DOHH2 (cell line): ENCODE measurements around the gene PDE11A.

ENCODE experiments used
- H3F3A ChIP-seq: fragments of 200-600 bp; sonication (generic), shearing (Covaris generic); 2 replicates; pipeline ENCODE4 v1.6.0; 2016; ENCODE audit warnings: antibody characterized with exemption, mild to moderate bottlenecking; ENCODE audit not compliant: control insufficient read depth, insufficient read depth
- H3K27ac ChIP-seq: fragments of 200-600 bp; sonication (generic); 2 replicates; pipeline ENCODE4 v1.5.1; 2014; ENCODE audit warnings: low read depth, mild to moderate bottlenecking, low read length, moderate library complexity
- H3K27me3 ChIP-seq: fragments of 200-600 bp; sonication (generic); 2 replicates; pipeline ENCODE4 v1.6.1; 2014; ENCODE audit warnings: mild to moderate bottlenecking, low read length, mixed read lengths; ENCODE audit not compliant: control insufficient read depth
- H3K36me3 ChIP-seq: fragments of 200-600 bp; sonication (generic); 2 replicates; pipeline ENCODE4 v1.6.1; 2014; ENCODE audit warnings: mild to moderate bottlenecking, low read length, moderate library complexity, mixed read lengths; ENCODE audit not compliant: control insufficient read depth
- H3K4me1 ChIP-seq: fragments of 200-600 bp; sonication (generic); 2 replicates; pipeline ENCODE4 v1.6.1; 2014; ENCODE audit warnings: mild to moderate bottlenecking, low read length, mixed read lengths; ENCODE audit not compliant: control insufficient read depth
- H3K4me2 ChIP-seq: fragments of 200-600 bp; sonication (generic); 2 replicates; pipeline ENCODE4 v1.6.0; 2014; ENCODE audit warnings: mild to moderate bottlenecking, low read length, moderate library complexity
- H3K4me3 ChIP-seq: fragments of 200-600 bp; sonication (generic); 2 replicates; pipeline ENCODE4 v1.5.1; 2014; ENCODE audit warnings: mild to moderate bottlenecking, low read length, mixed read lengths
- H3K79me2 ChIP-seq: fragments of 200-600 bp; sonication (generic); 2 replicates; pipeline ENCODE4 v1.6.1; 2014; ENCODE audit warnings: mild to moderate bottlenecking, low read length, mixed read lengths; ENCODE audit not compliant: control insufficient read depth
- H3K9me2 ChIP-seq: fragments of 200-600 bp; sonication (generic); replicated peaks from 2 replicates; pipeline ENCODE4 v1.6.1; 2014; ENCODE audit warnings: mild to moderate bottlenecking, low read length, mixed read lengths; ENCODE audit not compliant: control insufficient read depth
- H3K9me3 ChIP-seq: fragments of 200-600 bp; sonication (generic); 2 replicates; pipeline ENCODE4 v1.6.1; 2014; ENCODE audit warnings: antibody characterized with exemption, low read length, mixed read lengths; ENCODE audit not compliant: control insufficient read depth, insufficient read depth
- H4K20me1 ChIP-seq: fragments of 200-600 bp; sonication (generic); 2 replicates; pipeline ENCODE4 v1.6.0; 2014; ENCODE audit warnings: low read depth, mild to moderate bottlenecking, antibody characterized with exemption, low read length, moderate library complexity; ENCODE audit not compliant: control insufficient read depth, insufficient read depth
- CTCF ChIP-seq: fragments of 200-600 bp; sonication (generic); IDR thresholded peaks from one replicate; pipeline ENCODE4 v1.5.1; 2014; ENCODE audit warnings: antibody characterized with exemption, mild to moderate bottlenecking, low read depth, low read length; ENCODE audit not compliant: poor library complexity, severe bottlenecking
- EZH2phosphoT487 ChIP-seq: fragments of 200-600 bp; sonication (generic); IDR thresholded peaks from 2 replicates; pipeline ENCODE4 v1.6.1; 2017; ENCODE audit warnings: borderline replicate concordance, mild to moderate bottlenecking, antibody characterized with exemption, low read length, moderate library complexity, mixed read lengths

Gene PDE11A

GRCh38 chr2:177714704-177715103, 357.9 kb downstream of the PDE11A start:
- TF ChIP-seq CTCF (no peak), EZH2phosphoT487 (no peak)
- no peaks in the 10 kb centered on the region for H3F3A ChIP-seq
- no peak overlapping the region for H3K4me2 ChIP-seq
- H4K20me1 ChIP-seq, result no peaks in the 10 kb centered on the region
- no peak overlapping the region for H3K4me3 ChIP-seq
- peaks cover 2% of the 10 kb centered on the region; the same call in 1 of the 2 replicates for H3K27me3 ChIP-seq
- H3K79me2 ChIP-seq, result no peaks in the 10 kb centered on the region
- no peaks in the 10 kb centered on the region for H3K9me3 ChIP-seq
- H3K36me3 ChIP-seq, result no peaks in the 10 kb centered on the region
- no peaks in the 10 kb centered on the region for H3K9me2 ChIP-seq
- H3K27ac ChIP-seq, result no peak overlapping the region
- no peaks in the 10 kb centered on the region for H3K4me1 ChIP-seq

- Histone ChIP-seq H3K4me2 (no peak overlapping the region), H3K27me3 (peaks cover 5% of the 10 kb centered on the region; the same call in 1 of the 2 replicates), H3K4me1 (no peaks in the 10 kb centered on the region), H3K27ac (no peak overlapping the region), H3K9me2 (no peaks in the 10 kb centered on the region), H3K9me3 (no peaks in the 10 kb centered on the region), H3K36me3 (no peaks in the 10 kb centered on the region), H3F3A (no peaks in the 10 kb centered on the region), H4K20me1 (no peaks in the 10 kb centered on the region), H3K79me2 (no peaks in the 10 kb centered on the region), H3K4me3 (no peak overlapping the region)
- TF ChIP-seq EZH2phosphoT487, result no peak
- no peak for TF ChIP-seq CTCF
Measured at GRCh38 chr2:177712462-177712861, 360.1 kb downstream of the PDE11A start.

DNA sequence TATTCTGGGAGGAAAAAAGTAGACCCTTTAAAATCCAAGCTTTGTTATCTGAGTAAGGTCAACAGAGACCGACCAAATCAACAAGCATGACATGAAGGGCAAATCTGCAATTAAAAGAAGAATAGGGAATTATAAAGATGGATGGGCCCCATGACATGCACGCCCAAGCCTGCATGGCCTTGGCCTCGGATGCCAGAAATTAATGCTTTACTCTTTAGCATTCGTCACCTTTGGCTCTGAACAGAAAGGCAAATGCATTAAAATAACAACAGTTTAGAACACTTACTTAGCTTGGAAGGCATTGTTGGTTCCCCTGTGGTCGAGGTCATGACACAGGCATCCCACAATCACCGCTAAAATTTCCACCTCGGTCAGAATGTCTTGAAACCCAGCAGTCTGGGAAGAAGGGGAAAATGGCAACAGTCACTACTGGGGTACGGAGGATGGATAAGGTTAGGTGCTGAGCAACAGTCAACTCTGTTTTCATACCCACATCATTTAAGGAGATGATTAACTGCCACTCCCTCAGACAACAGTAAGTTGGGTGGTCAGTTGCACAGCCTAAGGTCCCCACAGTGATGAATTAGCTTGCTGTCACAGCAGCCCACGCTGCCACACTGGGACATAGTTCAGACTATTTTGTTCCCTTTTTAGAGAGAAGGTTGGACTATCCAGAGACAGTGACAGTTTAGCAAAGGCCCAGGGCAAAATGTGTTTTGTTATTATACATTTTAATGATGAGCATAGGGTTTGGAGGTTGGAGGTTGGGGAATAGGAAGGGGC, 360.9 kb downstream of the PDE11A start:
- Histone ChIP-seq H4K20me1 (no peaks in the 10 kb centered on the region), H3K4me3 (no peak overlapping the region), H3K9me2 (no peaks in the 10 kb centered on the region), H3K27me3 (peaks cover 5% of the 10 kb centered on the region; the same call in 1 of the 2 replicates), H3K27ac (no peak overlapping the region), H3F3A (no peaks in the 10 kb centered on the region), H3K4me1 (no peaks in the 10 kb centered on the region), H3K79me2 (no peaks in the 10 kb centered on the region), H3K9me3 (no peaks in the 10 kb centered on the region), H3K4me2 (no peak overlapping the region), H3K36me3 (no peaks in the 10 kb centered on the region)
- no peak for TF ChIP-seq EZH2phosphoT487
- no peak for TF ChIP-seq CTCF
